NCI-H1436 treated with DMSO at 0.1 percent for 48 hours (cell line): ENCODE data around the gene RBMS2.

Experiments used
- DNase-seq: peaks from one replicate; lab custom pipeline; 2025; lab: John Stamatoyannopoulos, UW

The RBMS2 gene

DNA sequence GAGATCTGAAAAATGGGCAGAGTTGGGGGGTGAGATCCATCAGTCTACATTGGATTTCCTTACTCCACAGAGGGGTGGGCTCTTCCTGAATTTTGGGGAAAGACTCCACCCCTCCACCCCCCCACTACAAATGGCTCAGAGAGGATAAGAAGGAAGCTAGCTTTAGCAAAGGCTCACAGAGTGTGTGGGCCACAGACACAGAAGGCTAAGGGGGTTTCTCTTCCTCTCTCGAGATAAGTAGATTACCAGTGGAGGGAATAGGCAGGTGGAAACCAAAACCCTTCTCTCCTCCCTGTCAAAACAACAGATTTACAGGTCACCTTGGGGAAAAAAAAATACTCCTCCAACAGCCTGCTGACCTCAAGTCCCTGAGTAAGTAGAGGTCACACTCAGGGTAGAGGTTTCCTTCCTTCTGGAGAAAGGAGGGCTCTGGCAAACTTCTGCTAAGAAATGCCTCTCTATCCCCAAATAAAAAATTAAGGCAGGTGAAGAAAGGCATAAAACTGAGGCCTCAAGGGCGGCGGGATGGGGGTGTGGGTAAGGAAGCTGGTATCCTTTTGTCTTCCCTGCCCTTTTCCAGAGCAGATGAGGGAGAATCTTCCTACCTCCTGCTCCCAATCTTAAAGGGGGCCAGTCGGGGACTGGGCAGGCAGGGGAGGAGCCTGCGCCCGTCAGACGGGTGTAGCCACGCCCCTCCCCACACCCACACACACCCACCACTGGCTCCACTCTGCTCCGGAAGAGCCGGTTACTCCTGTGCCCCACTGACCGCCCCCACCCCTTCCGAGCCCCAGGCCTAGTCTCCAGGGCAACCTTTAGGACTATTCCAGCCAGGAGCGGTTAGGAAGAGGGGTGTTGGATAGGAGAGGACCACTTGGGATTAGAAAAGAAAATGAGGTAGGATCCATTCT lies 110.4 kb downstream of the RBMS2 start:
- no peak for DNase-seq

DNA sequence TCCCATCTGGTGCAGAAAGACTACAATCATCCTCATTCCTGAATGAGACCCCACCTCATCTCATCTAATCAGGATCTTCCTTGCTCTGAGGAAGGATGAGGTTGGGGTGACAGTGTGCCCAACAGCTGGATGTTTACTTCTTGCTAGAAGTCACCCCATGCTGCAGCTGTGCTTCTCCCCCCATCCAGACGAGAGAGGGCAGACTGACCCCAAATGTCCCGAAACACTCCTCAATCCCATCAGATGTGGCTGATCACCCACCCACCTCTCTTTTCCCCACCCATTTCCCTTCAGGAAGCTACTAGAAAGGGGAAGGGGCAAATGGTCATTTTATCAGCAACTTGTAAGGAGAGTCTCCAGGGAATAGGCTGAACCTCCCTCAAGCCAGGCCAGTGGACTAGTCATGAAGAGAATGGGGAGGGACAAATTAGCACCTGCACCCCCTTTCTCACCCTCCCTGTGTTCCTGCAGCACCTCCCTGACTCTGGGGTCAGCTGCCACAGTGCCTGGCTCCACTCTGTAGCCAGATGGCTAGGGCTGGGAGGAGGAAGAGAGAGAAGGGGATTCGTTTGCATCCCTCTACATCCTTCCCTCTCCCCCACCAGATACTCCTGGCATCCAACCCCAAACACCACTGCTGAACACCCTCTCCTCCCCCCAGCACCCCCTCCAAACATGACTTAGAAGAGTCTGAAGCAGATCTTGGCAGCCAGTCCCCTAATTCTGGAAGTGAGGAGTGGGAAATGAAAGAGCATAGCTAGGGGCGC lies 111.3 kb downstream of the RBMS2 start:
- DNase-seq, result no peak

DNA sequence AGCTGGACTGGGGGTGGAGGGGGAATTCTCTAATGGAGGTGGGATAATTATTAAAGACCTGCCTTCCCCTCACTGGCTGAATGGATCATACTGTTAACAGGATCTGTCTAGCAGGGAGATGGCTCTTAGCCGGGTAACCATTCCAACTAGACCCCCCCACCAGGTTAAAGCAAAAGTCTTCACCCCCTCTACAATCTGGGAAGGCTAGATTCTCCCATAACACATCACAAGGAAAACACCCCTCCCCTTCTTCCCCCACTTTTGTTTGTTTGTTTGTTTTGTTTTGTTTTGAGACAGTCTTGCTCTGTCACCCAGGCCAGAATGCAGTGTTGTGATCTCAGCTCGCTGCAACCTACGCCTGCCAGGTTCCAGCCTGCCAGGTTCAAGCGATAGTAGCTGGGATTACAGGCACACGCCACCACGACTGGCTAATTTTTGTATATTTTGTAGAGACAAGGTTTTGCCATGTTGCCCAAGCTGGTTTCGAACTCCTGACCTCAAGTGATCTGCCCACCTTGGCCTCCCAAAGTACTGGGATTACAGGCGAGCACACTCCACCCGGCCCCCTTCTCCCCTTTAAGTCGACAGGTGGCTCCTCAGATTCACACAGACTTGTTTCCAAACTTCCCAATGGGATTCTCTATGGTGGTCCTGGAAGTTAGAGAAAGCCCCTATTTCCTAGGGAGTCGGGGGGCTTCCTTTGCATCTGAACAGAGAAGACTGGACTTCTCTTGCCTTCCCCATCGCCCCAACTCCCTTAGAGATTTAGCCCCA lies 112.0 kb downstream of the RBMS2 start:
- DNase-seq, result no peak

DNA sequence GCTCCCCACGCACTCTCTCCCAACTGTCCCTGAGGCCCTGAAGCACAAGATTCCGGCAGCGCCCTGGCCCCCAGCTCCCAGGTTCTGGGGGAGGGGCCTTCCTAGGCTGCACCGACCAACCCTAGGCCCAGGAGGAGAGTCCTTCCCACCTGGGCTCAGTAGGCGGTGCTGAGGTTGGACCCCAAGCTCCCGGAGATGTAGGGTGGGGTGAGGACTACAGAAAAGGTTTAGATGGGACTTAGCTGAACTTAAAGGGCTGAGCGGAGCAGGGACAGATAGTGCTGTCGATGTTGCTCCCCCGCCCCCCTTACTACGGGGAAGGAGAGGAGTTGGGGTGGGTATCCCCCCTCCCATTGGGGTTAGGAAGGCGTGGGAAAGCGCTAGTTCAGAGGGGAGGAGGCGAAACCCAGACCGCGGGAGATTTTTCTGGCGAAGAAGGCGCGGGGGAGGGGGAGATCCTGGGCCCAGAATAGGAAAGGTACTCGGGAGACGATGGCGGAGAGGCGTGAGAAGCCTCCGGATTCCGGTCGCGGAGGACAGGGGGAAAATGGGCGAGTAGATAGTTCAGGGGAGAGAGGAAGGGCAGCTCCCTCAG lies 112.7 kb downstream of the RBMS2 start:
- DNase-seq, result peak; percentile 38

DNA sequence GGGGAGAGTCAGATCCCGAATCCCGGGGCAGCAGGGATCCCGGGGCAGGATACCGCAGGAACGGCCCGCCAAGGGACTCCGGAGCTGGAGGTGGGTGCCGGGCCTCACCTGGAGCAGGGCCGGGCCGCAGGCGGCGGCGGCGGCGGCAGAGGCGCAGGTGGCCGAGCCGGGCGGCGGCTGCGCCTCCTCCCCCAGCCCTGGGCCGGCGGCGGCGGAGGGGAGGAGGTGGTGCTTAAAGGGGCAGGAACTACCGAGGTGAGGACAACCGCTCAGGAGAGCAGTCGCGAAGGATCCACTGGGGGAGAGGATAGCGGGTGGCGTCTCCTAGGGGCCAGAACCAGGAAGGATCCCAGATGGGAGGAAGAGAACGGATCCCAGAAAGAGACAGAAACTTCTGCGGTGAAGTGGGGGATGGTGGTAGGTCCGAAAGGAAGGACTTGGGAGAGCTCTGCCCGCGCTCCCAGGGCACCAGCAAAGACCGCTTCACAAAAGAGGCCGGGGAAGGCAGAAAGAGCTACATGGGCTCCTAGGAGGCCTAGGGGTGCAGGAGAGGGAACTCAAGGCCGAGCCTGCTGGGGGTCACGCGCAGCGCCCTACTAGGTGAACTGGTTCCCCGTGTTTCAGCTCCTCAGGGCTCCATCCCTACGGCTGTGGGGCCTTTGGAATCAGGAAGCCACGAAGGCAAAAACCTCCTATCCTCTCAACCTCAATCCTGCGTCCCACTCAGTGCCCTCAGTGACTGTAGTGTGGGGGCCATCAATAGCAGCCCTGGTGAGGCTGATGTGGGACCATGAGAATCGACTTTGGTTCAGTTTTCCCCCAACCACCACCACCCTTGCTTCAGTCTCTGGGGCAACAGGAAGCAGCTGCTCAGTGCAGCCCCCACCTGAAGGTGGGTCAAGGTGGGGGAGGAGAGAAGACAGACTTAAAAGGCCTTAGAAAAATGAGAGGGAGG lies 113.5 kb downstream of the RBMS2 start:
- peak; percentile 12 for DNase-seq

DNA sequence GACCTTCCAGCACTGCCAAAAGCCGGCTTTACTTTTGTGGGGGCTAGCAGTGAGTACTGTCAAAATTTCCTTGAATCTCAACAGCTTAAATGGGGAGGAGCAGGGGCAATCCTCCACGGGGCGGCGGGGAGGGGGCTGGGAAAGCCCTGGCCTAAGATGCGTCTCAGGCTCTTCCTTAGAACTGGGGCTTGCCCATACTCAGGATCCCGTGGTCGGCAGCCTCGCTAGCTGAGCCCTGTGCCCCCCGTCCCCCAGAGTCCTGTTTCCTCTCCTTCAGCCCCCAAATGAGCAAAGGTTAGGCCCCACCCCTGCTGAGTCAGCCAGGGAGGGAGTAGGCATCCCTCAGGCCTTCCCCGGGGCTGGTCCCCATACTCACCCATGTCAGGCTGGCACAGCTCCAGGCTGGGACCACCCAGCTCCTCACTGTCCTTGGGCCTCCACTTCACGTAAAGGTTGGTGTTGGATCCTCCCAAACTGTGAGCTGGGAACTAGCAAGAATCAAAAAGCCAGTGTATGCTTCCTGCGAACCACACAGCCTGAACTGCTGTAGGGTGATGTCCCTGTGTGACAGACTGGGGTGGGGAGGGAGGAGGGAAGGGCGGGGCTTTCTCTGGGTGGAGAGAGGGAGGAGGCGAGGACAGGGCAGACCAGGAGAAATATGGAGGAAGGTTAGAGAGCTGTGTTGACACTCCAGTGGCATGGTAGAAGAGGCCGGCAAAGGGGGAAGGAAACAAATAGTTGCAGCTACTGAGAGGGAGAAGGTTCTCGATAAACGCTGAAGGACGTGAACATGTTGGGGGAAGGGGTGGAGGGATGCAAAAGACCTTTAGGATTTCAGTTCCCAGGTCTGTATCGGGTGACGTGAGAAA lies 114.4 kb downstream of the RBMS2 start:
- peak; percentile 63 for DNase-seq

DNA sequence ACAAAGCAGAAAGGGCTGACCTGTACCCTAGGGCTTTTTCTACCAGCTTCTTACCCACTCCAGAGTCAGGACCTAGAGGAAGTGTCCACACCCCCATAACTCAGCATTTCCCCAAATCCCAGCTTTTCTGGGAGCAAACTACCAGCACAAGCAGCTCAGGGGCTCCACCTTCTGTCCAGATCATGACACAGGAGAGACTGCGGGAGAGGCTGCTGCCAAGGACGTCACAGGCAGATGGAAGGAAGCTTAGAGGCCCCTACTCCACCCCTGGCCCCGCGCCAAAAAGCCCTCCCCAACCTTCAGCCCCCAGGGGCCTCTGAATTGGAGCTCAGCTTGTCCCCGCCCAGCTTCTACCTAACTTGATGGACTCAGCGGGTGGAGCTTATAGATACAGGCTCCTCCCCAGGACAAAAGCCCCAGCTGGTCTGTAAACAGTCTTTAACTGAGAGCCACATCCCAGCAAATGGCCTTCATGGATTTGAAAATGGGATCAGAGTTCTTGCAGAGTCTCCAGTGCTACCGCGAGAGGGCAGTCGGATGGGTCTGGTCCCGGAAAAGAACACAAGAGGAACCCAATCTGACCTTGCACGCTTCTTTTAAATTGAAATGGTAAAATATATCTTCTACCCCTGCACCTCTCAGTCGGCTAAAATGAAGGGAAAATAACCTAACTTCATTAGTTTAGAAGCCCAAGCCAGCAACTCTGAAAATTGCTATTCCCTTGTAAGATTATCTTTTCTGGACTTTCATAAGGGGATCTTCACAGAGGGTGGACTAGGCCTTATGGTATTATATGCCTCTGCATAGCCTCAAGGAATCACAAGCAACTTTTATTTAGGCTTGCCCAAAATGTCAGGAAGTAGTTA lies 115.3 kb downstream of the RBMS2 start:
- peak; percentile 99 for DNase-seq

DNA sequence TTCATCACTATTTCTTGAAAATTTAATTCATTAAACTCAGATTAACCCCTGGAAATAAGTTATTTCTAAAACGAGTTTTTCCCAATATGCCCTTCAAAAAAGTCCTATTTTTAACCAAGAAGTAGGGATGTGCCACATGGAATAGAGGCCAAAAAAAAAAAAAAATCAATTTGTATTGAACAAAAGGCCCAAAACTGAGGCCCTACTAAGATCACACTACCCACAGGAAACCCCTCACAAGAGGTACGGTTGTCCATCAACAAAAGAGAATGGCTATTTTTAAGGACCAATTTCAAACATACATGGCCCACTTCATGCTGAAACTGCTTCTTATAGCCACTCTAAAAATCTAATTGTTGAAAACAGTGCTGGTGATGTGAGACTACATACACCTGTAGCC lies 116.0 kb downstream of the RBMS2 start:
- DNase-seq, result no peak

DNA sequence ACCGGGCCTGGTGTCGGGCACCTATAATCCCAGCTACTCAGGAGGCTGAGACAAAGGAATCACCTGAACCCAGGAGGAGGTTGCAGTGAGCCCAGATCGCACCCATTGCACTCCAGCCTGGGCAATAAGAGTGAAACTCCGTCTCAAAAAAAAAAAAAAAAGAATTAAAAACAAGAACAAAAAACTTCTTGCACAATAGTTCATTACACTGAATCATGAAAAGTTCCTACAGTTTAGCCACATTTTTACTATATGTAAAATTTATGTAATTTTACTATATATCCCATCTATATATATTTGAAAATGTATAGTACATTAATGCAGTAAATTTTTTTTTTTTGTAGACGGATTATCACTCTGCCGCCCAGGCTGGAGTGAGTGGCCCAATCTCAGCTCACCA lies 119.6 kb downstream of the RBMS2 start:
- DNase-seq, result no peak

DNA sequence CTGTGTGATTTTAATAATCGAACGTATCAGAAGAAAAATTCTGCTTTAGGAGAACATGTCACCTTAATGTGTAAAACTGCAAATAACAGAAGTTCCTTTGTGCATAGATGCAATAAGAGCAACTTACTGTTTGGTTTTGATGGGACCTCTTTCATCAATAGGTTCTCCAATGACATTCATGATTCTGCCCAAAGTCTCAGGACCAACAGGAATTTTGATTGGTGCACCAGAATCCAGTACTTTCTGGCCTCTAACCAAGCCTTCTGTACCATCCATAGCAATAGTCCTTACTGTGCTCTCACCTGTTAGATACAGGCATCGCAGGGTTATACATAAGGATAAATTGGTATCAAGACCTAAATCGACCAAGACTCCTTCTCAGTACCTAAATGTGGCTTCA lies 123.0 kb downstream of the RBMS2 start:
- no peak for DNase-seq

DNA sequence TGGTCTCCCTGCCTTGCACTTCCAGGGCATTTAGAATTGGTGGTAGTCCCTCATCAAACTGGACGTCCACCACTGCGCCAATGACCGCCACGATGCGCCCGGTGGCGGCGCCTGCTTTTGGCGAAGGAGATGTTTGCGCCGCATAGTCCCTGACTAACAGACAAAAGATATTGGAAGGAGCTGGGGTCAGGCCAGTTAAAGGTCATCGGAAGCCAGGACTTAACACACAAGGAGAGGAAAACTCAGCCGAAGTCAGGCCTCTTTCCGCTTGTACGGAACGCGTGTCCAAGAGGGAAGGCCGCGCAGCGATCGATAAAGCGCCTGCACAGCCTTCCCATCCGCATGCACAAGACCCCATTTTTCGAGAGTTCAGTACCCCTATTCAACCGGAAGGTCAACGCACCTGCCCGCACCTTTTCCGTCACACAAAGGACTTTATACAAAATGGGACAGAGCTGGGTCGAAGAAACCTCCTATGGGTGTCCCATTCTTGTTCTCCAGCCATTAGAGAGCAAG lies 123.6 kb downstream of the RBMS2 start:
- DNase-seq, result no peak
